COLO829 (cell line): ENCODE measurements around the gene ESRP2.

Experiments used
- DNase-seq: peaks from one replicate; pipeline ENCODE4 v3.0.0; 2012; ENCODE audit warnings: low spot score

ESRP2 gene

GRCh38 chr16:68263559-68264127 is 27.7 kb upstream of the ESRP2 start:
- no peak for DNase-seq

DNA sequence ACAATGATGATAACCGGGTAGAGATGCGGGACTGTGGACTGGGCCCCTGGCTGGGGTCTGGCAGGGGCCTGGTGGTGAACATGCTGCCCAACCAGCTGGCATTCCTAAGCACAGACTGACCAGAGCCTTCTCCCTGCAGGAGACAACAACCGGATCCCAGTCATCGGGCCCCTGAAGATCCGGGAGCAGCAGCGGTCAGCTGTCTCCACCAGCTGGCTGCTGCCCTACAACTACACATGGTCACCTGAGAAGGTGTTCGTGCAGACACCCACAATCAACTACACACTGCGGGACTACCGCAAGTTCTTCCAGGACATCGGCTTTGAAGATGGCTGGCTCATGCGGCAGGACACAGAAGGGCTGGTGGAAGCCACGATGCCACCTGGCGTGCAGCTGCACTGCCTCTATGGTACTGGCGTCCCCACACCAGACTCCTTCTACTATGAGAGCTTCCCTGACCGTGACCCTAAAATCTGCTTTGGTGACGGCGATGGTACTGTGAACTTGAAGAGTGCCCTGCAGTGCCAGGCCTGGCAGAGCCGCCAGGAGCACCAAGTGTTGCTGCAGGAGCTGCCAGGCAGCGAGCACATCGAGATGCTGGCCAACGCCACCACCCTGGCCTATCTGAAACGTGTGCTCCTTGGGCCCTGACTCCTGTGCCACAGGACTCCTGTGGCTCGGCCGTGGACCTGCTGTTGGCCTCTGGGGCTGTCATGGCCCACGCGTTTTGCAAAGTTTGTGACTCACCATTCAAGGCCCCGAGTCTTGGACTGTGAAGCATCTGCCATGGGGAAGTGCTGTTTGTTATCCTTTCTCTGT is 23.3 kb upstream of the ESRP2 start:
- no peak for DNase-seq

DNA sequence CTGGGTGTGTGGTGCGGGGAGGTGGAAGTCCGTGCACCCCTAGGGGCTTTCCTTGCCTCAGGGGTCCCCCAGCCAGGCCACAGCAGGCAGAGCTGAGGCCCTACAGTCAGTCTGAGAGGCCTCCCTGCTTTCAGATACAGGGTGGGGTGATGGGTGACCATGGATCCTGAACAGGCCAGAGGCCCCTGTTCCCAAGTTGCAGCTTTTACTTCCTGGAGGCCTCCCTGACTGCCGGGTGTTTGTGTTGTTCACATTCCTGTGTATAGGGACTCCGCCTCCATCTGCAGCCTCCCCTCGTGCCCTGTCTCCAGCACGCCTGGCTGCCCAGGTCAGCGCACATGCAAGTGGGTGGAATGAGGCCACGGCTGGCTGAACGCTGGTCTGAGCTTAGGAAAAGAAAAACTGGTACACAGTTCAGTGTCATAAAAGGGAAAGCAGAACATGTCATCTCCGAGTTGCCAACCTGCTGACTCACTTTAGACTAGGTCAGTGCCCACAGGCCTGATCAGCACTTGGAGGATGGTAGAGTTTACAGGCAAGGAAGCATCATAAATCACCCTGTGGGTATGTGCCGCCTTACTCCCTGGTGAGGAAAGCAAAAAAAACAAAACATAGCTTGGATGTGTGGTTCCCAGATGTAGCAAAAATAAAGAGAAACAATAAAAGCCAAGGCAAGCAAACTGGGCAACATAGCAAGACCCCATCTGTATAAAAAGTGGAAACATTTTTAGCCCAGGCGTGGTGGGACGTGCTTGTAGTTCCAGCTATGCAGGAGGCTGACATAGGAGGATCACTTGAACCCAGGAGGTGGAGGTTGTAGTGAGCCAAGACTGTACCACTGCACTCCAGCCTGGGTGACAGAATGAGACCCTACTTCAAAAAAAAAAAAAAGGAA is 22.2 kb upstream of the ESRP2 start:
- no peak for DNase-seq

- no peak for DNase-seq
Measured at GRCh38 chr16:68257251-68257905, 21.5 kb upstream of the ESRP2 start.

DNA sequence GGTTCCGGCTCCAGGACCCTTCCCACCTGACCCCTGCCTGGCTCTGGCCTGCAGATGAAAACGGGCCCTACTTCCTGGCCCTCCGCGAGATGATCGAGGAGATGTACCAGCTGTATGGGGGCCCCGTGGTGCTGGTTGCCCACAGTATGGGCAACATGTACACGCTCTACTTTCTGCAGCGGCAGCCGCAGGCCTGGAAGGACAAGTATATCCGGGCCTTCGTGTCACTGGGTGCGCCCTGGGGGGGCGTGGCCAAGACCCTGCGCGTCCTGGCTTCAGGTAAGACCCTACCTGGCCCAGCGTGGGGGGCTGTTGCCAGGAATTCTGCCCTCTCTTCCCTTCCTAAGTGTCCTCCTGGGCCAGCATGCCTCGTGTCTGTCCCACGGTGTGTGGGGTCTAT is 19.8 kb upstream of the ESRP2 start:
- no peak for DNase-seq

DNA sequence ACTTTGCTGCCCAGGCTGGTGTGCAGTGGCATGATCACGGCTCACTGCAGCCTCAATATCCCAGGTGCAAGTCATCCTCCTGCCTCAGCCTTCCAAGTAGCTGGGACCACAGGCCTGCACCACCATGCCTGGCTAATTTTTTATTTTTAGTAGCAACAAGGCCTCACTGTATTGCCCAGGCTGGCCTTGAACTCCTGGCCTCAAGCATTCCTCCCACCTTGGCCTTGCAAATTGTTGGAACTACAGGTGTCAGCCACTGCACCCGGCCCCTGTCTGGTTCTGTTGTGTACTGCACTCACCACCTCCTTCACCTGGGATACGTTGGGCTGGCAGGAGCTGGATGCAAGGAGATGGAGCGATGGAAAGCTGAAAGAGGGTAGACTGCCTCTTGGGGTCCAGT is 17.8 kb upstream of the ESRP2 start:
- DNase-seq = no peak

DNA sequence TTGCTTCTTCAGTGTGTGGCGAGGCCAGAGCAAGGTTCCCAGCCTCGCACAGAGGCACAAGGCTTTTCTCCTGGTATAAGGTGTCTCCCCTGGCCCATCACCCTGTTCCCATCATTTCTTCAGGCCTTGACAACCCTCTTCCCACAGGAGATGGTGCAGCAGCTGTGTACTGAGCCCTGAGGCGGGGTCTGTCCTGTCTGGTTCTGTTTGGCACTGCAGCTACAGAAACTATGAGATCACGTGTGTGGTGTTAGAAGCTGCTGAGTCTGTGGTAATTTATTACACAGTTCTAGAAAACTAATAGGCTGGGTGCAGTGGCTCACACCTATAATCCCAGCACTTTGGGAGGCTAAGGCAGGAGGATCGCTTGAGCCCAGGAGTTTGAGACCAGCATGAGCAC is 16.5 kb upstream of the ESRP2 start:
- DNase-seq = no peak

- no peak for DNase-seq
Measured at GRCh38 chr16:68251832-68252231, 15.9 kb upstream of the ESRP2 start.

- no peak for DNase-seq
Measured at GRCh38 chr16:68250951-68251350, 15.0 kb upstream of the ESRP2 start.

GRCh38 chr16:68249371-68249770 is 13.4 kb upstream of the ESRP2 start:
- DNase-seq = no peak

DNA sequence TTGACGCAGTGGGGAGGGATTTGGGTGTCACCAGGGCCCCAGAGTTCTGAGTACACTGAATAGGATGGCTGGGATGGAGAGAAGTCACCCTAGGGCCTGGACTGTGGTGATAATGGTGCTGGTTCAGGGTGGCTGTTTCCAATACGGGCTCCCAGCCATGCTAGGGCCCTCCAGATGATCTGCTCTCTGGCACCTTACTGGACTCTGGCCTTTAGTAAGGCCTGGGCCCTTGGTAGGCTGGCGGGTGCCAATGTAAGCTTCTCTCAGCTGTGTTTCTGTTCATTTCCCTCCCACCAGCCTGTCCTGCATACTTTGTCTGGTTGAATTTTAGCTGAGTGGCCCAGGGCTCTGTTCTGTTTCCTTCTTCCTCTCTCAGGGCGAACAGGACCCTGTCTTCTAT is 12.0 kb upstream of the ESRP2 start:
- no peak for DNase-seq

GRCh38 chr16:68247400-68247799 is 11.5 kb upstream of the ESRP2 start:
- DNase-seq = no peak

GRCh38 chr16:68246666-68247065 is 10.7 kb upstream of the ESRP2 start:
- DNase-seq = no peak

DNA sequence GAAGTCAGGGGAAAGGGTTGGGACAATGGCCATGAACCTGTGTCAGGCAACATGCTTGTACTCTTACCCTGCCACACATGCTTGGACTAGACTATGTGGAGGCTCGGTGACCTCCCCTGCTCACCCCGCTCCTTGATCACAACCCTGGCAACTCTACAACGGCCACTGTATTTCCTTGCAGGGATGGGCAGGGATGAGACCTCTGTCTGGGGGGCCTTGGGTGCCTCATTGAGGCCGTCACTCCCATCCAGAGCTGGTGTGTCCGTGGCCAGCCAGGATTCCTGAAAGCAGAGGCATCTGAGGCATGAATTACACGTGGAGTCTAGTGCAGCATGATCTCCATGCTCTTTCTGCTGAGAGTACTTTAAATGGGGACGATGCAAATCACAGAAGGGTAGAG is 10.2 kb upstream of the ESRP2 start:
- no peak for DNase-seq

GRCh38 chr16:68244903-68245853 is 9.3 kb upstream of the ESRP2 start, which contains the start of gene PLA2G15:
PLA2G15 (plus strand) TSS chr16:68245373; CDS start chr16:68245427, 54 bp downstream.
- peak; percentile 74 for DNase-seq

- DNase-seq = no peak
Measured at GRCh38 chr16:68244481-68244902, 8.6 kb upstream of the ESRP2 start.

- DNase-seq = no peak
Measured at GRCh38 chr16:68242926-68243858, 7.3 kb upstream of the ESRP2 start.

GRCh38 chr16:68242085-68242484 is 6.2 kb upstream of the ESRP2 start:
- DNase-seq = no peak

- DNase-seq = no peak
Measured at GRCh38 chr16:68238029-68238345, 2.1 kb upstream of the ESRP2 start.
